Measurements from ENCODE around the gene ROPN1B. TPM values are rescaled to one million over a fixed set of nuclear protein-coding genes. Genes with fewer than 3 reads are reported as not detected.

The ROPN1B gene
- total RNA-seq, 1 experiment from 2014 or later: not detected

DNA sequence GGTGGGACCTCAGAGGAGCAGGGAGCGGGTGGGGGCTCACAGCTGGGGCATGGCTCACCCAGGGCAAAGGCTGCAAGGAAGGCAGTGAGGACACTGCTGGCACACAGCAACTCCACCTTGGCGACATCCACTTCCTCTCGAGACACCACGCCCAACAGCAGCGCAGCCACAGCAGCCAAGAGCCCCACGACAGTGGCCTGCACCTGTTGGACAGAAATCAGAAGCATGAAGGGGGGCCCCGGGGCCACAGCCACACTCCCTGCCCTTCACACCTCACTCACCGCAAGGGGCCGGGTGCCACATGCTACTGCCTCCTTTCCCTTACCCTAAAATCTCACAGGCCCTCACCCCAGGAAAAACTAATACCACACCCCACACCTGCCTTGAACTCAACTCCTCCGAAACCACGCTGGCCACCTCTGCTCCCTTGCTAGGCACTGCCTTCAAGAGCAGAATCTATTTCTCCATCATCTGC, 57.3 kb downstream of the ROPN1B start:
- BruUV-seq (replicated peaks): no TSS peak
- no peak for DNase-seq
- H3K4me3 Mint-ChIP-seq (ENCODE audit: unreplicated experiment): no peak overlapping the region
- intact Hi-C loops (cut with micrococcal nuclease; ENCODE audit: unreplicated experiment): no loop called here
- H3K27ac Mint-ChIP-seq (ENCODE audit: unreplicated experiment): no peak overlapping the region
- H3K4me1 Mint-ChIP-seq (ENCODE audit: low read depth, unreplicated experiment): peaks cover 7% of the 10 kb centered on the region
- H3K9me3 Mint-ChIP-seq (ENCODE audit: unreplicated experiment): peaks cover 22% of the 10 kb centered on the region
- TF ChIP-seq, protein P1, sequence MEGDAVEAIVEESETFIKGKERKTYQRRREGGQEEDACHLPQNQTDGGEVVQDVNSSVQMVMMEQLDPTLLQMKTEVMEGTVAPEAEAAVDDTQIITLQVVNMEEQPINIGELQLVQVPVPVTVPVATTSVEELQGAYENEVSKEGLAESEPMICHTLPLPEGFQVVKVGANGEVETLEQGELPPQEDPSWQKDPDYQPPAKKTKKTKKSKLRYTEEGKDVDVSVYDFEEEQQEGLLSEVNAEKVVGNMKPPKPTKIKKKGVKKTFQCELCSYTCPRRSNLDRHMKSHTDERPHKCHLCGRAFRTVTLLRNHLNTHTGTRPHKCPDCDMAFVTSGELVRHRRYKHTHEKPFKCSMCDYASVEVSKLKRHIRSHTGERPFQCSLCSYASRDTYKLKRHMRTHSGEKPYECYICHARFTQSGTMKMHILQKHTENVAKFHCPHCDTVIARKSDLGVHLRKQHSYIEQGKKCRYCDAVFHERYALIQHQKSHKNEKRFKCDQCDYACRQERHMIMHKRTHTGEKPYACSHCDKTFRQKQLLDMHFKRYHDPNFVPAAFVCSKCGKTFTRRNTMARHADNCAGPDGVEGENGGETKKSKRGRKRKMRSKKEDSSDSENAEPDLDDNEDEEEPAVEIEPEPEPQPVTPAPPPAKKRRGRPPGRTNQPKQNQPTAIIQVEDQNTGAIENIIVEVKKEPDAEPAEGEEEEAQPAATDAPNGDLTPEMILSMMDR (IDR thresholded peaks at IDR 0.05; ENCODE audit: insufficient read depth in 1 of 2, low read depth in 1 of 2, low read length in 1 of 2, severe bottlenecking in 1 of 2, unreplicated experiment in 1 of 2): no peak
- ChIA-PET CTCF (no interaction called here), POLR2A (no interaction called here)
- Histone ChIP-seq H3K4me3 (ENCODE audit: low read depth, low read length) (no peak overlapping the region), H3K27me3 (replicated peaks; ENCODE audit: control insufficient read depth, insufficient read depth, low read length) (no peaks in the 10 kb centered on the region), H3K36me3 (ENCODE audit: control insufficient read depth, insufficient read depth, low read length) (no peaks in the 10 kb centered on the region; the same call in 1 of the 2 replicates), H3K9me3 (peaks cover 14% of the 10 kb centered on the region), H3K4me1 (peaks cover 6% of the 10 kb centered on the region; the same call in 1 of the 2 replicates)
- no peaks in the 10 kb centered on the region for H3K36me3 Mint-ChIP-seq (ENCODE audit: insufficient read depth, unreplicated experiment)
- H3K27me3 Mint-ChIP-seq (ENCODE audit: insufficient read depth, unreplicated experiment): no peaks in the 10 kb centered on the region

DNA sequence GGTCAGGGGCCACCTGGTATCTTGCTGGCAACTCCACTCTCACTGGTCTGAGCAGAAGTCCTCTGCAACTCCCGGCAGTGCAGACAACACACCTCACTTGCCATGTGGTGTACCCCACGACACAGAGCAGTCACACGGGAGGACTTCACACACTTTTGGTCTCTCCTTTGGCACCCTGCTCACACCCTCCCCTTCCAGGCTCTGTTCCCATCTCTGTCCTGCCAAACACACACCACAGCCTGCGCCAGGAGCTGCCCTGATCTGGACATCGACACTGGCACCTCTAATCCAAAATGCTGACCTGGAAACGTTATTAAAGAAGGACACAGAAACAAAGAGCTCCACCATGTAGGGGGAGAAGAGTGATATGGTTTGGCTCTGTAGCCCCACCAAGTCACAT, 57.8 kb downstream of the ROPN1B start:
- BruUV-seq (replicated peaks): no TSS peak
- H3K9me3 ChIP-seq: peaks cover 14% of the 10 kb centered on the region
- peaks cover 10% of the 10 kb centered on the region; the same call in 1 of the 2 replicates for H3K4me1 ChIP-seq
- no peak for DNase-seq
- Mint-ChIP-seq H3K9me3 (ENCODE audit: unreplicated experiment) (peaks cover 22% of the 10 kb centered on the region), H3K36me3 (ENCODE audit: insufficient read depth, unreplicated experiment) (no peaks in the 10 kb centered on the region), H3K27me3 (ENCODE audit: insufficient read depth, unreplicated experiment) (no peaks in the 10 kb centered on the region), H3K27ac (ENCODE audit: unreplicated experiment) (no peak overlapping the region), H3K4me1 (ENCODE audit: low read depth, unreplicated experiment) (peaks cover 7% of the 10 kb centered on the region), H3K4me3 (ENCODE audit: unreplicated experiment) (no peak overlapping the region)
- POLR2A ChIA-PET: no interaction called here
- H3K4me3 ChIP-seq (ENCODE audit: low read depth, low read length): no peak overlapping the region
- H3K27me3 ChIP-seq (replicated peaks; ENCODE audit: control insufficient read depth, insufficient read depth, low read length): no peaks in the 10 kb centered on the region
- CTCF ChIA-PET: no interaction called here
- intact Hi-C loops (cut with micrococcal nuclease; ENCODE audit: unreplicated experiment): no loop called here
- no peaks in the 10 kb centered on the region; the same call in 1 of the 2 replicates for H3K36me3 ChIP-seq (ENCODE audit: control insufficient read depth, insufficient read depth, low read length)
- TF ChIP-seq, protein P1 (IDR thresholded peaks at IDR 0.05; ENCODE audit: insufficient read depth in 1 of 2, low read depth in 1 of 2, low read length in 1 of 2, severe bottlenecking in 1 of 2, unreplicated experiment in 1 of 2): no peak

DNA sequence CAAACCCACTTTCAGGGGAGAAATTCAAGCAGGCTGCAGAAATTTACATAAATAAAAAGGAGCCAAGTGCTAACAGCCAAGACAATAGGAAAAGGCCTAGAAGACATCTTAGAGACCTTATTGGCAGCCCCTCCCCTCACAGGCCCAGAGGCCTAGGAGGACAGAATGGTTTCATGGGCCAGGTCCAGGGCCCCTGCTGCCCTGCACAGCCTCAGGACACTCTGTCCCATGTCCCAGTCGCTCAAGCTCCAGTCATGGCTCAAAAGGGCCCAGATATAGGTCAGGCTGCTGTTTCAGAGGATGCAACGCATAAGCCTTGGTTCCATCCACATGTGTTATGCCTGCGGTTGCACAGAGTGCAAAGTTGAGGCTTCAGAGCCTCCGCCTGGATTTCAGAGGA, 59.1 kb downstream of the ROPN1B start:
- TF ChIP-seq, protein P1 (IDR thresholded peaks at IDR 0.05; ENCODE audit: insufficient read depth in 1 of 2, low read depth in 1 of 2, low read length in 1 of 2, severe bottlenecking in 1 of 2, unreplicated experiment in 1 of 2): no peak
- DNase-seq: no peak
- peaks cover 22% of the 10 kb centered on the region for H3K9me3 Mint-ChIP-seq (ENCODE audit: unreplicated experiment)
- no peaks in the 10 kb centered on the region for H3K27me3 ChIP-seq (replicated peaks; ENCODE audit: control insufficient read depth, insufficient read depth, low read length)
- H3K4me3 ChIP-seq (ENCODE audit: low read depth, low read length): no peak overlapping the region
- no peaks in the 10 kb centered on the region for H3K36me3 Mint-ChIP-seq (ENCODE audit: insufficient read depth, unreplicated experiment)
- no peaks in the 10 kb centered on the region for H3K27me3 Mint-ChIP-seq (ENCODE audit: insufficient read depth, unreplicated experiment)
- peaks cover 10% of the 10 kb centered on the region; the same call in 1 of the 2 replicates for H3K4me1 ChIP-seq
- intact Hi-C loops (cut with micrococcal nuclease; ENCODE audit: unreplicated experiment): no loop called here
- H3K4me3 Mint-ChIP-seq (ENCODE audit: unreplicated experiment): no peak overlapping the region
- H3K27ac Mint-ChIP-seq (ENCODE audit: unreplicated experiment): no peak overlapping the region
- peaks cover 7% of the 10 kb centered on the region for H3K4me1 Mint-ChIP-seq (ENCODE audit: low read depth, unreplicated experiment)
- ChIA-PET POLR2A (no interaction called here), CTCF (no interaction called here)
- no peaks in the 10 kb centered on the region for H3K36me3 ChIP-seq (ENCODE audit: control insufficient read depth, insufficient read depth, low read length)
- BruUV-seq (replicated peaks): no TSS peak
- peaks cover 14% of the 10 kb centered on the region for H3K9me3 ChIP-seq

Measured in Caco-2 (cell line).